ENCODE data around the gene GID8. TPM values are rescaled to one million over a fixed set of nuclear protein-coding genes. Genes with fewer than 3 reads are reported as not detected.

GID8 gene
- total and polyA plus RNA-seq, 2 of the 13 experiments (the other 11 are each of a cell fraction or from before 2014, with no cell fraction given) = 39.6 to 59.8 TPM

- TF ChIP-seq E2F2 (CRISPR knock-in tag; IDR thresholded peaks at IDR 0.05; ENCODE audit: borderline replicate concordance) (no peak), ZBTB38 (CRISPR knock-in tag; IDR thresholded peaks at IDR 0.05) (peak; percentile 76; the same call in 1 of the 2 replicates), ZNF879 (CRISPR knock-in tag; IDR thresholded peaks at IDR 0.05) (no peak), NRL (CRISPR knock-in tag; IDR thresholded peaks at IDR 0.05; ENCODE audit: borderline replicate concordance) (no peak), SOX5 (CRISPR knock-in tag; IDR thresholded peaks at IDR 0.05; ENCODE audit: borderline replicate concordance) (peak; percentile 71), ZNF574 (CRISPR knock-in tag; IDR thresholded peaks at IDR 0.05) (peak; percentile 32; the same call in 1 of the 2 replicates), XBP1 (CRISPR knock-in tag; IDR thresholded peaks at IDR 0.05) (no peak), RFX3 (CRISPR knock-in tag; IDR thresholded peaks at IDR 0.05) (peak; percentile 86), ARNT2 (CRISPR knock-in tag; IDR thresholded peaks at IDR 0.05; ENCODE audit: low read depth) (no peak), FOXO1 (CRISPR knock-in tag; IDR thresholded peaks at IDR 0.05) (no peak), ZNF296 (CRISPR knock-in tag; conservative IDR thresholded peaks at IDR 0.05) (no peak), ZC3H13 (CRISPR knock-in tag; IDR thresholded peaks at IDR 0.05) (no peak), ZSCAN30 (CRISPR knock-in tag; IDR thresholded peaks at IDR 0.05) (no peak), MED1 (CRISPR knock-in tag; IDR thresholded peaks at IDR 0.05) (0 out of 2 replicates have a peak, but pooled peaks have one; percentile 6), ZNF564 (CRISPR knock-in tag; IDR thresholded peaks at IDR 0.05) (no peak), JARID2 (CRISPR knock-in tag; IDR thresholded peaks at IDR 0.05; ENCODE audit: insufficient replicate concordance) (no peak), CBFB (CRISPR knock-in tag; IDR thresholded peaks at IDR 0.05) (no peak), CTCF (CRISPR knock-in tag; IDR thresholded peaks at IDR 0.05) (no peak), HBP1 (CRISPR knock-in tag; IDR thresholded peaks at IDR 0.05; ENCODE audit: low read depth) (peak; percentile 47; the same call in 1 of the 2 replicates), NFYB (CRISPR knock-in tag; IDR thresholded peaks at IDR 0.05) (no peak), ATF5 (CRISPR knock-in tag; IDR thresholded peaks at IDR 0.05; ENCODE audit: low read depth) (no peak), TAF15 (IDR thresholded peaks at IDR 0.05; ENCODE audit: low read depth, low read length, poor library complexity, severe bottlenecking) (no peak)
Observed at GRCh38 chr20:62914970-62915457, 22.9 kb upstream of the GID8 start (continued).
